Activated CD8-positive, alpha-beta memory T cell treated with anti-CD3 and anti-CD28 coated beads, Interleukin-2, amount 50 U/mL, for 24 hours (primary cell): Measurements from ENCODE around the gene FATE1.
A peak's percentile ranks its signal among the peaks of the same experiment; 100 is the strongest.
"Not testable (repeated sequence)": the region's sequence is repeated elsewhere in the genome, so short reads cannot be mapped to it uniquely, and the experiment has no call there.

ENCODE experiments used
- DNase-seq: peaks from one replicate; pipeline ENCODE4 v3.0.0-alpha.2; 2020; ENCODE audit errors: extremely low read depth

FATE1 gene, protein sequence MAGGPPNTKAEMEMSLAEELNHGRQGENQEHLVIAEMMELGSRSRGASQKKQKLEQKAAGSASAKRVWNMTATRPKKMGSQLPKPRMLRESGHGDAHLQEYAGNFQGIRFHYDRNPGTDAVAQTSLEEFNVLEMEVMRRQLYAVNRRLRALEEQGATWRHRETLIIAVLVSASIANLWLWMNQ

DNA sequence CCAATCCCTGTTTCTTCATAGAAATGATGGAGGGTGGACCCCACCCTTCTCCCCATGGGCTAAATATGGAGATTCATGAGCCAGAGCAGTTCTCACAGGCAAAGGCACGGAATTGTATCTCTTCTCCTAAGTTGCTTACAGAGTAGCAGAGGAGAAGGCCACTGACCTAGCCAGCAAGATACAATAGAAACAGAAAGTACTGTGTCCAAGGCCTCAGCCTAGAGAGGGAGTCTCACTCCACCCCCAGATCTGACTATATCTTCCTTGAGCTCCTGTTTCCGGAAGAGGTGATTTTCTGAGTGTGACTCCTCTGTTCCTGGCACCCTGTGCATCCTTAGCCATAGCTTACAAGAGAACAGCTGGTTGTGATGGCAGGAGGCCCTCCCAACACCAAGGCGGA lies at the start of gene FATE1:
FATE1 (plus strand) TSS at position 284 of the 400 bp plus-strand sequence; CDS start at position 369, 85 bp downstream.
- no peak for DNase-seq

- no peak for DNase-seq
These were observed 40.6 kb upstream of the FATE1 start for GRCh38 chrX:151675121-151675746.

GRCh38 chrX:151676196-151676595 lies 39.6 kb upstream of the FATE1 start:
- no peak for DNase-seq

GRCh38 chrX:151679798-151680402 lies 35.9 kb upstream of the FATE1 start:
- no peak for DNase-seq

GRCh38 chrX:151680805-151681204 lies 35.0 kb upstream of the FATE1 start:
- peak; percentile 23 for DNase-seq

GRCh38 chrX:151687635-151688034 lies 28.2 kb upstream of the FATE1 start:
- no peak for DNase-seq

DNA sequence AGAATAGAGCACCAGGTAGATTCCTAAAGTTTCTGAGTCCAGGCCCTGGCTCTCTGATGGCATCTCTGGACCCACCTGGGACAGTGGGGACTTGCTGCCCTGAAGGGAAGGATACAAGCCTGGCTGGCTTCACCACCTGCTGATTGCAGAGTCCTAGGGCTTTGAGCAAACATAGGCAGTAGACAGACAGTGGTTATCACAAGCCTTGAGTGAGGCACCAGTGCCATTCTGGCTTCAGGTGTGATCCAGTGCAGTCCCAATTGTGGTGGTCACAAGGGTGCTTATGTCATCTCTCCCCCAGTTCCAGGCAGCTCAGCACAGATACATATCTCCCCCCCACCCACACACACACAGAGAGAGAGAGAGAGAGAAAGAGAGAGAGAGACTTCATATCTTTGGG lies 27.1 kb upstream of the FATE1 start:
- DNase-seq = no peak

GRCh38 chrX:151692825-151693224 lies 23.0 kb upstream of the FATE1 start:
- DNase-seq = no peak

DNA sequence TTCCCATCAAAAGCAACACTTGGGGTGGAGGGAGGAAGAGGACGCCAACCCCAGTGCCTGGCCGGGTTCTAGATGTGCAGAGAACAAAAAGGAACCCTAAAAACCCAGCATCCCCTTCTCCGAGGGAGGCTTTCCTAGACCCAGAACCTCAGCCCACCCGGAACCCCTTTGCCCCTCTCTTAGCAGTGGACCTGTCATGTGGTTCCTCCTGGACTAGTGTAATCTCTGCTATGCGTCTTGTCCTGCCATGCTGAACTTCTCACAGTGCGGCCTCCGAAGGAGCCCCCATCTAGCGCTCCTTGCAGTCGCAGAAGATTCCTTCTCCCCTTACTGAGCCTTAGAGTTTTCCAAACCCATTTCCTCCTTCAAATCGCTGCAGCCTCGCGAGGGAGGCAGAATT lies 21.7 kb upstream of the FATE1 start:
- no peak for DNase-seq

GRCh38 chrX:151694661-151695582 lies 20.9 kb upstream of the FATE1 start, which contains the start of gene PRRG3:
TSS of gene PRRG3 (plus strand) at chrX:151695458. CDS start at chrX:151698815, 3,357 bp downstream.
- no peak for DNase-seq

DNA sequence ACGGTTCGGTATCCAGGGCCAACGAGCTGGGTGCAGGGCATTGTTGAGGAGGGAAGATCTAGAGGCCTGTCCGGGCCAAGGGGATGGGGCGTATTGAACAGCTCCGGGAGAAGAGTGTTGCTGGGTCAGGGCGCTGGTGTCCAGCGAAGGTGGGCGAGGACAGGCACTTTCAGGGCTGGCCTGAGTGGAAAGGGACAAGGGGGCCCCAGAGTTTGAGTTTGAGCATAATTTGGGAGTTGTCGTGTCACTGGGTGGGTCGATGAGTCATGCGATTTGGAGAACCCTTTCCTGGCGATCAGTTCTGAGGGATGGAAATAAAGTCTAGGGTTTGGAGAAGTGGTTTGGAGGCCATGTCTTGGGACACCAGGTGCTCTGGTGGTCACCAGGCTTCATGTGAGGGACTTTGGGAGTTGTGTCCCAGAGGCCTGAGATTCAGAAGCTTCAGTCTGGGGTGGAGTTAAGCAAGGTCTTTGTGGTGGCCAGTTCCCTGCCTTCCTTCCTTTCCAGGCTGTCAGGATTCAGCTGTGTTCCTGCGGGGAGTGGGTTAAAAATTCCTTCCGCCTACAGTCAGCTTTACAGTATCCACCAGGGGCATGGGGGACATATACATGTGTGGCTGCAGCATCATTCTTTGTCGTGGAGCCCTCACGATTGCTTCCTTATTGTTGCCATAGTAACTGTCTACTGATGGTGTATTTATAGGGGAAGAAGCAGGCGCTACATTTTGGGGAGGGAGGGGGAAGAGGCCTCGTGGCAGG lies 20.1 kb upstream of the FATE1 start:
- DNase-seq = no peak

DNA sequence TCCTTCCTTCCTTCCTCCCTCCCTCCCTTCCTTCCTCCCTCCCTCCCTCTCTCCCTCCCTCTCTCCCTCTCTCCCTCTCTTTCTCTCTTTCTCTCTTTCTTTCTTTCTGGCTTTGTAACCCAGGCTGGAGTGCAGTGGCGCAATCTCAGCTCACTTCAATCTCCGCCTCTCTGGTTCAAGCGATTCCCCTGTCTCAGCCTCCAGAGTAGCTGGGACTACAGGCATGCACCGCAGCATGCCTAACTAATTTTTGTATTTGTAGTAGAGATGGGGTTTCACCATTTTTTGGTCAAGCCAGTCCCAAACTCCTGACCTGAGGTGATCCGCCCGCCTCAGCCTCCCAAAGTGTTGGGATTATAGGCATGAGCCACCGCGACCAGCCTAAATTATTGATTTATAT lies 18.8 kb upstream of the FATE1 start:
- not testable (repeated sequence) for DNase-seq

DNA sequence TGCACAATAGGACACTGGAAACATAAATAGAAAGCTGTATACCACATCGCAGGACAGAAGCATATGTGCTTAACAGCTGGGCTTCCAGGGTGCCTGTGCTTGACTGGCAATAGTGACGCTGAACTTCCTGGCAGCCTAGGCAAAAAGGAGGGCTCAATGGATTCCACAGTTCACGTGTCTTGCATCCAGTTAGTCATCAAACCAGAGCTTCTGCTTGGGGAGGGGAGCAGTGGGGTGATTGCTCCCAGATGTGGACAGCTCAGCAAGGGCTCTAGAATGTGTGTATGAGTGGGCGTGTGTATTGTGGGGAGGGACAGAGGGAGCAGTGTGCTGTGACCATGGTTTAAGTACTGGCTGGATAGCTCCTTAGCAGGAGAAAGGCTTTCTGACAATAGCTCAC lies 18.3 kb upstream of the FATE1 start:
- no peak for DNase-seq

- DNase-seq = no peak
These were observed 17.4 kb upstream of the FATE1 start for GRCh38 chrX:151698485-151698884.

DNA sequence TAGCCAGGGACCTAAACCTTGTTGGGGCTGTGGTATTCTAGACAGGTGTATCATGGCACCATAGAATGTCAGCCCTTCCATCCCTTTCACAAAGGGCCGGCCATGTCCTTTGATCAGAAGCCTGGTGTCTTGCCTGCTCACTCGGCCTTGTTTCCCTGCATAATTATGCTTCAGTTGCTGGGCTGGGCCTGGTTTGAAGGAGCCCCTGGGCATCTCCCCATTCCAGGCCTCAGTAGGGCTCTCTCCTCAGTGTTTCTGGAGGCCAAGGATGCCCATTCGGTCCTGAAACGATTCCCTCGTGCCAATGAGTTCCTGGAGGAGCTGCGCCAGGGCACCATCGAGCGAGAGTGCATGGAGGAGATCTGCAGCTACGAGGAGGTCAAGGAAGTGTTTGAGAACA lies 16.1 kb upstream of the FATE1 start:
- no peak for DNase-seq

DNA sequence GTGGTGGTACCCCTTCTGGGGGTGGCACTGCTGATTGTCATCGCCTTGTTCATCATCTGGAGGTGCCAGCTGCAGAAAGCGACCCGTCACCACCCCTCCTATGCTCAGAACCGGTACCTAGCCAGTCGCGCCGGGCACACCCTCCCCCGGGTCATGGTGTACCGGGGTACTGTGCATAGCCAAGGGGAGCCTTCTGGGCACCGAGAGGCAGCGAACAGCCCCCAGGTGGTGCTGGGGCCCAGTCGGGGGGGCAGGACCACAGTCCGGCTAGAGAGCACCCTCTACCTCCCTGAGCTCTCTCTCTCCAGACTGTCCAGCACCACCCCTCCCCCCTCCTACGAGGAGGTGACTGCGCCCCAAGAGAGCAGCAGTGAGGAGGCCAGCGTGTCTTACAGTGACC lies 15.3 kb upstream of the FATE1 start:
- DNase-seq = no peak

DNA sequence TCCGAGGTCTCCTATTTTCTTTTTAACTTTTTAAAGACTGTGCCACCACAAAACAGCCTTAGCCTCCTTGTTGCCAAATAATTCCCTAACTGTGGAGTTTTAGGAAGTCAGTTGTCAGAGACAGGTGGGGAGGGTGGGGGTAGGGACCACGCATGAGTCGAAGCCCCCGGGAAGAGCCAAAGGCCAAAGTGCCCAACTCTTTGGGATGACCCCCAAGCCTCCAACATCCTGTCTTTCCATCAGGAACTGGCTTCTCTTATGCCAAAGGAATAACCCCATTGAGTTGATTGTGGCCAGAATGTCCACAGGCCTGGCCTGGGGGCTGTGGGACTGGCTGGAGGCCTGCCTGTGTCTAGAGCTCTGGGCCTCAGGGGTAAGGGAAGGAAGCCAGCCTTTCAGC lies 14.8 kb upstream of the FATE1 start:
- no peak for DNase-seq

- no peak for DNase-seq
These were observed 14.3 kb upstream of the FATE1 start for GRCh38 chrX:151701531-151701930.

GRCh38 chrX:151702026-151702714 lies 13.7 kb upstream of the FATE1 start:
- no peak for DNase-seq

- DNase-seq = no peak
These were observed 13.0 kb upstream of the FATE1 start for GRCh38 chrX:151702741-151703340.
